ENCODE results near the gene ATP11C. TPM values are rescaled to one million over a fixed set of nuclear protein-coding genes. Genes with fewer than 3 reads are reported as not detected.
"Not testable (repeated sequence)": the region's sequence is repeated elsewhere in the genome, so short reads cannot be mapped to it uniquely, and the experiment has no call there.

ATP11C gene
- 10 to 100 TPM; 31.9 to 35.3 (median 32.0) TPM for polyA plus RNA-seq (ENCODE audit: insufficient read length in 3 of 3)
- long read RNA-seq, donor 1, result 0 reads
- long read RNA-seq, donor 2, result 0 reads
- long read RNA-seq, donor 3, result 0 reads
- long read RNA-seq, donor 4, result 0 reads
- long read RNA-seq, donor 5, result 0 reads
- long read RNA-seq, donor 6, result 0 reads
- long read RNA-seq, donor 7, result 0 reads
- long read RNA-seq, donor 8, result 0 reads
- long read RNA-seq, donor 9, result 0 reads
- long read RNA-seq, donor 10, result 0 reads
- long read RNA-seq, donor 11, result 0 reads
- long read RNA-seq, donor 12, result 0 reads
- long read RNA-seq, donor 13, result 0 reads
- long read RNA-seq, donor 14, partial matches to known transcripts, result 0 of 1 reads
- long read RNA-seq, donor 14, other reads (novel, unspliced or antisense), result 0 of 1 reads
- long read RNA-seq, donor 15, result 0 reads
- long read RNA-seq, donor 16, result 0 reads

- DNase-seq, result peak; percentile 72
Observed at GRCh38 chrX:139932901-139933796, at the start of gene ATP11C. TSS of gene ATP11C (minus strand) at chrX:139933053. CDS start at chrX:139932042, 1,011 bp downstream.

- no peak for DNase-seq
Observed at GRCh38 chrX:139974471-139974870, 41.6 kb upstream of the ATP11C start.

DNA sequence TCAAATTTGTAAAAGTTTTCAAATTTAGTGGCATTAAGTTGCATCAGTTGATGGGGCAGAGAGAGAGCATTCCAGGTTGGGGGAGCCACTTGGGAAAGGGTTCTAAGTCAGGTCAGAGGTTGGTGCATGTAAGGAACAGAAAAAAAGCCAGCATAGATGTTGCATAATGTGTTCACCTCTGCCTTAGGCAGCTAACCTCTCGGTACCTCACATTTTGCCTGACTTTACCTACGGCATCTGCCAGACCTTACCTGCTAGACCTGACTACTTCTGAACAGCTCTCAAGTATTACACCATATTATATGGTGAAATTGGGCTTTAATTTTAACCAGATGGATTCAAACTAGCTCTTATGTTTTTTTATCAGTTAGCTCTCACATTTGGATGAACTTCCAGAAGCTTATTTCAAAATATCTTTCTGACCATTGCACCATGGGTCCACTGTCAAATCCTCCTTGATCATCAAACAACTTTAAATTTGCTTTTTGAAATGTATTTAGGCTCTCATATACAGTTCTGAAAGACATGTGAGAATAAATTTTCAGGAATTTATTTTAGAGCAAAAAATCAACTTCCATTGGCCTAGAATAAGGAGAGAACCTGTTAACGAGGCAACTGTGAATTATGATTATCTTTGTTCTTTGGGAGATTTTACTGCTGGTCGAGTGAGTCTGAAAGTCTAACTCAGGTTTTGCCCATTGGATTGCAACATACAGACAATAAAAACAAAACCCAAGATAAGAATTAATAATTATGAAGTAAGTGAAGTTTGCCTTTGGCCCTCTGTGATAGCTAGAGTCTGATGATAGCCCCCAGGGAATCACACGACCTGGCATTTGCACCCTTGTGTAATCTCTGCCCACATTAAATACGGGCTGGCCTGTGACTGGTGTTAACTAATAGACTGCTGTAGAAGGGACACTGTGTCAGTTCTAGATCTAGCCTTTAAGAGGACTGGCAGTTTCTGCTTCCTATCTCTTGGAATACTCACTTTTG, 40.1 kb upstream of the ATP11C start:
- no peak for DNase-seq

- DNase-seq, result no peak
Observed at GRCh38 chrX:139972113-139972512, 39.3 kb upstream of the ATP11C start.

DNA sequence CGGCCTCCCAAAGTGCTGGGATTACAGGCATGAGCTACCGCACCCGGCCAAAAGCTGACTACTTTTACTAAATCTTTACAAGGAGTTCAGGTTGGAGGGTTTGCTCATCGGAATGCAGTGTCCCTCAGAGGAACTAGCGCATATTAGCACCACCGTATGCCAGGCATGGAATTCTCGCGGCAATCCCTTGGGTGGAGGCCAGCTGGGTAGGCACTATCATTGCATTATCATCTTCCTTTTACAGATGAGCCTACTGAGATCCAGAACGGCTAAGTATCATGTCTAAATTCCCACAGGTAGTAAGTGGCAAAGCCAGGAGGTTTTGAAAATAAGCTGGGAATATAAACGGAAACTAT, 38.5 kb upstream of the ATP11C start:
- no peak for DNase-seq

DNA sequence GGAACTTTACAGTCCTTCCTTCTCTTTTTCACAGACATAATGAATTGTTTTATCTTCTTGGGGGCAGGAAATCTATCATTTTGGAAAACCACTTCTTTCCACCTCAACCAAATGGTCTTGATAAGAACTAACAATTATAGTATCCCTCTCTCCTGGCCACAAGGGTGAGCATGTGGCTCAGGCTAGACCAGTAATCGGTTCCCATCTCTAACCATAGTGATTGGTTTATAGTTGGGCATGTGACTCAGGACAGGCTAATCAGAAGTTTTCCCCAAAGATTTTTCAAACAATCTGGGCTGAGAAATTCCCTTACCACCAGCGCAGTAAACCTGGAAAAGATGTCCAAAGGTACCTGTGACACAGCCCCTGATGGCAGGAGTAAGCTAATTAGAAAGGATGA, 36.4 kb upstream of the ATP11C start:
- no peak for DNase-seq

GRCh38 chrX:139967750-139968149, 34.9 kb upstream of the ATP11C start:
- no peak for DNase-seq

- DNase-seq, result no peak
Observed at GRCh38 chrX:139967300-139967699, 34.4 kb upstream of the ATP11C start.

GRCh38 chrX:139966159-139966558, 33.3 kb upstream of the ATP11C start:
- DNase-seq, result not testable (repeated sequence)

DNA sequence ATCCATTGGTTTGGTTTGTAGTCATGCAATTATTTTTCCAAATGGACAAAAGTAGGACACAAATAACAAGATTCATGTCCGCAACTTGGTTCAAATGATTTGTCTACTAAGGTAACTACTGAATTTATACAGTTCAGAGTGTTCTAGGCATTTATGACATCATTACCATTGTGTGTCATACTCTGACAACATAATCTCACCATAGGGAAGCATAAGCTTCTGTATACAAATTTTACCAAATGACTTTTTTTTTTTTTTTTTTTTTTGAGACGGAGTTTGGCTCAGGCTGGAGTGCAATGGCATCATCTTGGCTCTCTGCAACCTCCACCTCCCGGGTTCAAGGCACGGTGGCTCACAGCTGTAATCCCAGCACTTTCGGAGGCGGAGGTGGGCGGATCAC, 32.6 kb upstream of the ATP11C start, which contains the start of gene CXorf66:
Gene CXorf66 (minus strand): TSS at position 101 of the 400 bp plus-strand sequence. CDS start 25 bp downstream, at position 76.
- no peak for DNase-seq

DNA sequence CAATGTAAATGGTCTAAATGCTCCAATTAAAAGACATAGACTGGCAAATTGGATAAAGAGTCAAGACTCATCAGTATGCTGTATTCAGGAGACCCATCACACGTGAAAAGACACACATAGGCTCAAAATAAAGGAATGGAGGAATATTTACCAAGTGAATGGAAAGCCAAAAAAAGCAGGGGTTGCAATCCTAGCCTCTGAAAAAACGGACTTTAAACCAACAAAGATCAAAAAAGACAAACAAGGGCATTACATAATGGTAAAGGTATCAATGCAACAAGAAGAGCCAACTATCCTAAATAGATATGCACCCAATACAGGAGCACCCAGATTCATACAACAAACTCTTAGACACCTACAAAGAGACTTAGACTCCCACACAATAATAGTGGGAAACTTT, 28.2 kb upstream of the ATP11C start:
- DNase-seq, result not testable (repeated sequence)

DNA sequence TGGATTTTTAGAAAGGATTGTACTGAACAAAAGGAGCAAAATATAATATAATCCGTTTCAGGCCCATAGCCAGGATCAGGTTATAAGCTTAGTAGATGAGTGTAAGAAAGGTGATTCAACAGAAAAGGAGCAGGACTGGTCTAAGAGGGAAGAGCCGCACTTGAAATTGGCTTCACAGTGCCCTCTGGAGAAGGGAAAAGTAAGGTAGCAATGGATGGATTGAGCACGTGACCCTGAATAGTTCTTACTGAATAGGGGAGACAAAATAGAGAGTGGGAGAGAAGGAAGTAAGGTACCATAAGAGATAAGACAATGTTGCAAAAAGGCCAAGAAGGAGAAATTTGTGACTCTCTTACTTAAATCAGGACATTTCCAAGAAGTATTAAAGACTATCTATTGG, 16.9 kb upstream of the ATP11C start:
- DNase-seq, result no peak

DNA sequence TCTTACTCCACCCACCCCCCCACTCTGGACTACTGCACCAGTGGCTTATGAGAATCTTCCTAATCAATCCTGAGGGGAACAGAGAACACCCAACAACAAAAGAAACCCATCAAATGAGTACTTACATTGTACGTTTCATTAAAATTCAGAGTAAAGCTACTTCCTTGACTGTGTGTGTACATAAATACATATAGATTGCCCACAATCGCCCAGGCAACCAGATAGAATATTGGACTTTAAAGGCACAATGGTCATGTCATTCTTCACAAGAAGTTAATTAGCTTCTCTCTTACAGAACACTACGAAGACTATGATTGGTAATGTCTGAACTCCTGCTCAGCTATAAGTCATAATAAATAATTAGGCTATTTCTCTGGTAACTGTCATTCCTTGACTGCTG, 12.2 kb upstream of the ATP11C start:
- no peak for DNase-seq

DNA sequence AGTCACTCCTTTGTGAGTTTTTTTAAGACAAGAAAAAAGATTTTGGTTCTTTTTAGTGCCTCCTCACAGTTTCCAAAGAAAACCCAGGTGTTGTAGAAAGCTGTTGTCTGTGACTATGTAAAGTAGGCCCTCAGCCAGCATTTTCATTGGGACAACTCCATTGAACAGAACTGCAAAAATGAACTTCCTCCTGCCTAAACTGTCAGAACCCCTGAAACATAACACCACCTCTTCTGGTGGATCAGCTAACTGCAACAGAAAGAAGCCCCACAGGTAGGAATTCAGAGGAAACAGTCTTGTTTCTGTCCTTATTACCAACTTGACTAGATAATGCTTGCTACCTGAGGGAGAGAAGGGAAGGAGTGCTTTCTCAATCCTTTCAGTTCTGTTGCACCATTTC, 3.4 kb upstream of the ATP11C start:
- DNase-seq, result no peak

DNA sequence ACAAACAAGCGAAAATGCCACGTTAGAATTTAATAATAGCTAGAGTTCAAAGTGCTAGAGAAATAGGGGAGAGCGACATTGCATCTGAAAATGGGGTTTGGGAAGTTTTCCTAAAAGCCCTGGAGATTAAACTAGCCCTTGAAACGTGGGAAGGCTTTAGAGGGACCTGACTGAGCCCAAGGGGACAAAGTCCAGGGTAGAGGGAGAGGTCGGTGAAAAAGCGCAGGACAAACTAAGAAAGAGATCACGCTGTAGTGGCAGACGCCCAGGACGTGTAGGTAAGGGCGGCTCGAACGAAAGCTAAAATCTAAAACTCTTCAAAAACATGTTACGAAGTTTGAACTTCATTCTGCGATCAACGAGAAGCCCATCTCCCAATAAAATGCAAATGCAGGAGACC, 1.1 kb upstream of the ATP11C start:
- DNase-seq, result no peak

DNA sequence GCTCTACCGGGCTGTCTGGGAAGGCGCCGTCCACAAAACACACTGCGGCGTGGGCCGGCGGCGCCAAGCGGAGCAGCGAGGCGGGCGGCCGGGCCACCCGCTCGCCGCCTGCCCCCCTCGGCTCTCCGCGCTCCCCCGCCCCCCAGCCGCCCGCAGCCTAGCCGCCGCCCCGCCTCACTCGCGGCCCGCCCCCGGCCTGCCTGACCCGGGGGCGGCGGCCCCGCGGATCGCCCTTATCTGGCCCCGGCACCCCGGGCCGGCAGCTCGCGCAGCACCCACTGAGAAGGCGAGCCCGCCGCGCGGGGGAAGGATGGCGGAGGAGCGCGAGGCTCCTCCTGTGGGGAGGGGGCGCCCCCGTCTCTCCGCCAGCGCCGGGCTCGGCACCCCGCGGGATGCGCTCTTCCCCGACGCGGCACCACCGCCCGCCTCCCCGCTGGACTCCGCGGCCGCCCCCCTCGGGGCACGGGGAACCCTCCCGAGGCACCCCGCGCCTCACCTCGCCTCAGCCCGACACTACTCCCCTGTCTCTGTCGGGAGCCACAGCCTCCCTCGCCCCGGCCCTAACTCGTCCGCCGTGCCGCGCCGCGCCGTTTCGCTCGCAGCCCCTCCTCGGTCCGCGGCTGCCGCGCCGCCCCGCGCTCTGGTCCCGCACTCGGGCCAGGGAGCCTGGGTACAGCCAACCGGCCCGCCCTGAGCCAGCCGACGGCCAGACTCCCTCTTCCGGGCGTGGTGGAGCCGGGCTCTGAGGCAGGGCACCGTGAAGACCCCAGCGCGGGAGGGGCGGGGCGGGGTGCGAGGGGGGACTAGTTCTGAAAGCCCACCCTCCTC, 566 bp downstream of the ATP11C start:
- peak; percentile 7 for DNase-seq

DNA sequence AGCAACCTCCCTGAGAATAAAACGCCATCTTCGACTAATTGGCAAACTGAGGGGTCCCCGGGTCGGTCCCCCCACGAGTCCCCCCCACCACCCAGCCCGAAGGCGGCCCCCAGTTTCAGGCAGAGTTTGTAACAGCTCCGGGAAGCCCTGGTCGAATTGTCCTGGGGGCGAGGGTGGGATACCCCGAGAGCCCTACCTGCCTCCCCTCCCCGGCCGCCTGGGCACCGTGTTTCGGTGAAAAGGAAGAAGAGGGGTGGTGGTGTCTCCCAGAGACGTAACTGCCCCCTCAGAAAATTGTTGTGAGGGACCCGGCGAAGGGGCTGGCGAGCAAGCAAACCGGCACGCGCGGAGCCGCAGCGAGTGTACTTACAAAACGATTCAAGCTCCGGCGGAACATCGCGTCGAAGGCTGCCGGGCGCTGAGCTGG, 1.2 kb downstream of the ATP11C start:
- DNase-seq, result no peak

- DNase-seq, result no peak
Observed at GRCh38 chrX:139930916-139931645, 1.8 kb downstream of the ATP11C start.

DNA sequence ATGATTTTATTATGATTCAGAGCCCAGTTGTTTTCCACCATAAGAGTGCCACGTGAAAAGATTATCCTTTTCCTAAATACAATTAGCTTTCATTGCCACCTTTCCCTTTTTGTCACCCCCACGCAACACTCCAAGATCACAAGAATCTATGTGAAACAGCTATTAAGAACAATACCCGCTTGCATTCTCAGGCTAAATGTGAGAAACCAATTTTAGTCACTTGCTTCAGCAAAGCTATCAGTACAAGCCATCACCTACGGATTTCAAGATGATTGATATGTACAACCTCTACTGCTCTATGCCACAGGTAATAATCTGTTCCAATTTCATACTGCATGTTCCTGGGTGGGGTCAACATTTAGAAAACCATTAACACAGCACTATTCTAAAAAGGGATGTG, 2.5 kb downstream of the ATP11C start:
- no peak for DNase-seq

- DNase-seq, result no peak
Observed at GRCh38 chrX:139929876-139930275, 3.0 kb downstream of the ATP11C start.
